Activated naive CD4-positive, alpha-beta T cell treated with anti-CD3 and anti-CD28 coated beads, Interleukin-2, amount 50 U/mL, for 16 hours (primary cell): Measurements from ENCODE around the gene CNOT6.
"Not testable (repeated sequence)": the region's sequence is repeated elsewhere in the genome, so short reads cannot be mapped to it uniquely, and the experiment has no call there.

ENCODE experiments used
- DNase-seq: peaks from one replicate; pipeline ENCODE4 v3.0.0-alpha.2; 2020

Gene CNOT6

GRCh38 chr5:180494060-180494509, at the start of gene CNOT6:
CNOT6 (plus strand) TSS chr5:180494379; CDS start chr5:180529277, 34,898 bp downstream.
- peak; percentile 96 for DNase-seq

GRCh38 chr5:180454752-180455151, 39.4 kb upstream of the CNOT6 start:
- DNase-seq, result no peak

- no peak for DNase-seq
These were observed 38.3 kb upstream of the CNOT6 start for GRCh38 chr5:180455872-180456271.

- DNase-seq, result no peak
These were observed 37.4 kb upstream of the CNOT6 start for GRCh38 chr5:180456792-180457191.

DNA sequence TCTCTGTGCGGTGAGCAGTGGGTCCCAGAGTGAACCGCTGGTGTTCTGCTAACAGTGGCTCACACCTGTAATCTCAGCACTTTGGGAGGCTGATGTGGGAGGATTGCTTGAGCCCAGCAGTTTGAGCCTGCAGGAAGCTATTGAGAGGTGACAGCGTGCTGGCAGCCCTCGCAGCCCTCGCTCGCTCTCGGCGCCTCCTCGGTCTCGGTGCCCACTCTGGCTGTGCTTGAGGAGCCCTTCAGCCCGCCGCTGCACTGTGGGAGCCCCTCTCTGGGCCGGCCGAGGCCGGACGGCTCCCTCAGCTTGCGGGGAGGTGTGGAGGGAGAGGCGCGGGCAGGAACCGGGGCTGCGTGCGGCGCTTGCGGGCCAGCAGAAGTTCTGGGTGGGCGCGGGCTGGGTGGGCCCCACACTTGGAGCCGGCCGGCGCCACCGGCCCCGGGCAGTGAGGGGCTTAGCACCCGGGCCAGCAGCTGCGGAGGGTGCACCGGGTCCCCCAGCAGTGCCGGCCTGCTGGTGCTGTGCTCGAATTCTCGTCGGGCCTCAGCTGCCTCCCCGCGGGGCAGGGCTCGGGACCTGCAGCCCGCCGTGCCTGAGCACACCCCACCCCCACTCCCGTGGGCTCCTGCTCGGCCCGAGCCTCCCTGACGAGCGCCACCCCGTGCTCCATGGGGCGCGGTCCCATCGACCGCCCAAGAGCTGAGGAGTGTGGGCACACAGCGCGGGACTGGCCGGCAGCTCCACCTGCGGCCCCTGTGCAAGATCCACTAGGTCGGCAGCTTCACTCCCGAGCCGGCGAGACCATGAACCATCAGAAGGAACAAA, 35.1 kb upstream of the CNOT6 start:
- DNase-seq, result not testable (repeated sequence)

GRCh38 chr5:180459674-180460142, 34.5 kb upstream of the CNOT6 start:
- not testable (repeated sequence) for DNase-seq

DNA sequence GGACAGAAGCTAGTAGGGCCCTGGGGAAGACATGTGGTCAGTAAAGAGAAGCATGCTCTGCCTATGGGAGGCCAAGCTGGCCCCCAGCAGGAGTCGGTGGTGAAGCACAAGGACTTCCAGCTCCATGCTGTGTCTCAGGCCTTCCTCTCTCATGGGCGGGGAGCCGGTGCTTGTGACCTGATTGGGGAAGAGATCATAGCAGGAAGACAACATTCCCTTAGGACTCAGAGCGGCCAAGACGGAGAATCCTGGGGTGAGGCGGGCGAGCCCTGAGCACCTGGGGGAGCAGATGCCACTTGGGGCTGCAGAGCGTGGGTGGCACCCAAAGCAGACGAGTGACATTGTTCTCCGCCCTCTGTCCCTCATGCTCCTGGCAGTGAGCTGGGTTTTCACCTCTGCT, 33.3 kb upstream of the CNOT6 start:
- DNase-seq, result no peak

GRCh38 chr5:180461303-180461702, 32.9 kb upstream of the CNOT6 start:
- DNase-seq, result no peak

DNA sequence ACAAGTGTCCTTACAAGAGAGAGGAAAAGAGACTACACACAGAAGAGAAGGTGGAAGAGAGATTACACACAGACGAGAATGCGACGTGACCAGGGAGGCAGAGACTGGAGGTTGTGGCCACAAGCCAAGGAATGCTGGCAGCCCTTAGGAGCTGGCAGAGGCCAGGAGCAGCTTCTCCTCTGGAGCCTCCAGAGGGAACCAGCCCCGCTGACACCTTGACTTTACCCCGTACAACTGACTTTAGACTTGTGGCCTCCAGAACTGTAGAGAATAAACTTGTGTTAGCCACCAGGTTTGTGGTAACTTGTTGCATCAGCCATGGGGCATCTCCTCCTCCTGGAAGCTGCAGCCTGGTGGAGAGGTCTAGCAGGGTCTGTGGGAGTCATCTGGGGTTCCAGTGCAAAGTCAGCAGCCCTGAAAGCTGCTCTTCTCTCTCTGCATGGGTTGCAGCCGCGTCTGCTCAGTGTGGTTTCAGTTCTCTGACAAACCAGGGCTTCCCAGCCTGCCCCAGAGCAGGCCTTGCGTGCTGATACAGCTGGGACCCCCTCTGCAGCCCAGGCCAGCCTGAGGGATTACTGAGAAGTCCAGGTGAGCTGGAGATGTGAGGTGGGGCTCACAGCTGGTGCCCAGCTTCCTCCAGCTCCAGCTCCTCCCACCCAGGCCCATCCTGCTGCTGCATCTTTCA, 30.8 kb upstream of the CNOT6 start:
- no peak for DNase-seq

DNA sequence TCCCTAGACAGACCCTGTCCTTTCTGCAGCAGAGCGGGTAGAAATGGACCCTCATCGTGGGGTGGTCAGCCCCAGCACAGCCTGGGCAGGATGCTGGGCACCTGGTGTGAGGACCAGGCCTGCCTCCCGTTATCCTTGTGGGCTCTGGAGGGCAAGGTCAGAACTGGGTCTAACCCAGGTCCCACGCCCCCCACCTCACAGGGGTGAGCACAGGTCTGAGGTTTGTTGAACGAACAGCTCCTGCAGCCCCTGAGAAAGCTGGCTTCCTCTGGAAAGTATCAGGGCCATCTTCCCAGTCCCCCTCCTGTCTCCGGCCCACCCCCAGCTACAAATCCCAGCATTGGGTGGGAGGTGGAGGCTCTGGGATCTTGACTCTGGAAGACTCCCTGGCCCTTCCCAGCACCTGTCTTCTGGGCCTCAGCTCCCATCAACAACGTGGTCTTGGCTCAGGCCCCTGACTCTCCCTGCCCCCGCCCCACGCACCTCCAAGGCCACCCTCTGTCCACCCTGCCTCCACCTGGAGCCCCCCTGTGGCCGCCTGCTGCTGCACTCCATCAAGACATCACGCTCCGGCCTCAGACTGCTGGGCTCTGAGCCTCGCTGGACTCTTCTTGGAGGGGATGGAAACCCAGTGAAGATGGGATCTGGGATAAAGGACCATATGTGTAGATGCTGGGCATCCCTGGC, 30.1 kb upstream of the CNOT6 start:
- DNase-seq, result no peak

- no peak for DNase-seq
These were observed 29.6 kb upstream of the CNOT6 start for GRCh38 chr5:180464603-180464970.

GRCh38 chr5:180465052-180465451, 29.1 kb upstream of the CNOT6 start:
- not testable (repeated sequence) for DNase-seq

DNA sequence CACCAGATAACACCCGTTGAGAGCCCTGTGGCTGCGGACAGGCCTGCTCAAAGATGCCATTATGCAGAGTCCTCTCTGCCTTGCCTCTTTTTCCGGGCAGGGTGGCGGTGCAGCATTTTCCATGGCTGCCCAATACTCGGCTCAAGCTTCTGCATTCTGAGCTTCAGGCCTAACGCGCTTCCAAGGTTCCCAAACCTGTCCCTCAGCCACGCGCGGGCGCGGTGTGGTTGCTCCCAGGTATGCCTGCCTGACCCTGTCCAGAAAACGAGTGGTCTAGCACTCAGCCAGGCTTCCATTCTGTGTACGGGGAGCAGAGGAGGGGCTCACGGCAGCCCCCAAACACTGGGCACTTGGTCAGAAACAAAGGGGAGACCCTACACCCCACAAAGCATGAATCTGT, 27.9 kb upstream of the CNOT6 start:
- DNase-seq, result no peak

DNA sequence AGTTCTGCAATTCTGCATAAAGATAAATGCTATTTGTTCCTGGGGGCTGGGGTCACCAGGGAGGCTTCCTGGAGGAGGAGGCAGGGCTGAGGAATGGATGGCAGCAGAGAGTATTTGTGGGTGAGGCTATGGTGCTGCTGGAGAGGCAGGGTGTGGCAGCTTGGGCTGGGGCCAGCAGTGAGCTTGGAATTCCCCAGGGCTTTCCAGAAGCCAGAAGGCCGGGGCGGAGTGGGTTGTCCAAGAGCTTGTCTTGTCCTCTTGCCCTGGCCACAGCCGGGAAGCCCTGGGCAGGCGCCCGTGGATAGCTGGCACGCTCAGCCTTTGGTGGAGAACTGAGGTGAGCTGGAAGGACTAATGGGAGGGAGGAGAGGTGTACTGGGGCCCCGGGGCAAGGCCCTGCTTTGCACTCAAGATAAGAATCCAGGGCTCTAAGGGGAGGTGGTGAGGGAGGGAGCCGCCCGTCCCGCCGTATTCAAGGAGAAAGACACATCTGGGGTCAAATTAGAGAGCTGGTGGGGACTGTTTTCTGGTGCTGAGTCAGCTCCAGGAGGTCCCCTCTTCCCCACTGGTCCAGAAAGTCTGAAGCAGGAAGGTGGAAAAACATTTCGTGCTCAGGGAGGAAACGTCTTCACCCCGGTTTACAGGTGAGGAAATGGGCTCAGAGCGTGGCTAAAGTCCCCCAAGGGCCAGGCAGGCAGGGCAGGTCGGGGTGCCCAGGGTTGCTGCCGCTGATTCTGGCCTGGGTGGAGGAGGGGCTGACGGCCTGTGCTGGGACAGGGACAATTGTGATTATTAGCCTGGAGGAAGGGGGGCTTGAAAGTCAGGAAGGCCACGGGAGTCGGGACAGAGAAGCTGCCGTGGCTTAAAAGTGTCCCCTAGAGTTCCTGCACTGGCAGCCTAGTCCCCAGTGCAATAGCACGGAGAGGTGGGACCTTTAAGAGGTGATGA, 26.9 kb upstream of the CNOT6 start:
- DNase-seq, result no peak

DNA sequence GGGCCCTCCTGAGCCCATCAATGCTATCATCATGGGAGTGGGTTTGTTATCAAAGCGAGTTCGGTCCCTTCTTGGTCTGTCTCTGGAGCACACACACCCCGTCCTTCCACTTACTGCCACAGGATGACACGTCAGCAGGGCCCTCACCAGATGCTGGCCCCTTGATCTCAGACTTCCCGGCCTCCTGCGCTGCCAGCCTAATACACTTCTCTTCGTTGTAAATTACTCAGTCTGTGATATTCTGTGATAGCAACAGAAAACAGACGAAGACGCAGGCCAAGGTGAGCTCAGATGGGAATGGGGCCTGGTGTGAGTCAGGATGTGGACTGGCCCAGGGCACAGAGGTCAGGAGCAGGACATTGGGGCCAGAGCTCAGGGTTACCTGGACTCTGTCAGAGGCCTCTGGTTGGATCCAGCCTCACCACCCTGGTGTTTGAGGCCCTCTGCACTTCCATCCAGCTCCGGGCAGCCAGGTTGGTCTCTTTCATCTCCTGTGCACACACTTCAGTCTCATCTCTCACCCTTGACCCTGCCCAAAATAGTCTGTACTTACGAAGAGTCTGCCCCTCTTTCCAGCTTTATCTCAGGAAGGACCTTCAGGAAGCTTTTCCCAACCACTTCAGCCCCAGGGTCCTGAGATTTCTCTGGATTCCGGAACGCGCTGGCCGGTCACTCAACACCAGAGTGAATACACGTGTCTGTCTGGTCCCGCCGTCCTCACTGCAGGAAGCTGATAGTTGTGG, 26.0 kb upstream of the CNOT6 start:
- DNase-seq, result no peak

GRCh38 chr5:180468732-180469585, 25.2 kb upstream of the CNOT6 start:
- no peak for DNase-seq

DNA sequence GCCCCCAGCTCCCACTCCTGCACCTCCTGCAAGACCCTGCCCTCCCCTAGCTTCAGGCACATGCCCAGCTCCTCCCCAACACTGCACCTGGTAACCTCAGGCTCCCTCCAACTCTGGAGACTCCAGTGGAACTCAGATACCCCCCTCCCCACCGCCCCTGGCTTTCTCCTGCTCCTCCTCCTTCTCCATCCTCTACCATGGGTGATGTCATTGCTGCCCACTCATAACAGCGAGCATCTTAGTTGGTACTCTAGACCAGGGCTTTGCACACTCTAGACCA, 24.7 kb upstream of the CNOT6 start:
- no peak for DNase-seq

- DNase-seq, result no peak
These were observed 24.3 kb upstream of the CNOT6 start for GRCh38 chr5:180469866-180470265.

- DNase-seq, result no peak
These were observed 23.8 kb upstream of the CNOT6 start for GRCh38 chr5:180470361-180470760.

DNA sequence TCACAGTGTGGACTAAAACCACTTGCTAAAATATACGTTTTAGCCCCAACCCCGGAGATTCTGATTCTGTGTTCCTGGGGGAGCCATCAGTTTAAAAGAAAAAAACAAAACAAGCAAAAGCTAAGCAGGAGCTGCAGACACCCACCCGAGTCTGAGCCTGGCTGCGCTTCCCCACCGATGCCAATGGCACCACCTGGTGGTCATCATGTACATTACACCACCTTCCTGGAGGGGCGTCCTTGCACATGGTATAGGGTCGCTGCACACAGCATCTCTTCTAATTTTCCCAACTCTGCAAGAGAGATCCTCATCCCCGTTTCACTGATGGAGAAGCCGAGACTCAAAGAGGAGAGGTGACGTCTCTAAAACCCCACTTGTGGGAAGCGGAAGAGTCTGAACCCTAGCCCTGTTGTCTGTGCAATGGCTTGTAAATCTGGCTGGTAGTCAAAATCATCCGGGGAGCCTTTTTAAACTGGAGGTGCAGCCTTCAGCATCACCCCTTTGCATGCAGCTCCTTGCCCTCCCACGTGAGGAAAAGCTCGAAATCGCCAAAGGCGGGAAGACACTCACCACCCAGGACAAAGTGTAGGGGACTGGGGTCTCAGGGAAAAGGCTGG, 23.1 kb upstream of the CNOT6 start:
- DNase-seq, result peak; percentile 53
